HG03280 (cell line): Measurements from ENCODE around the gene RPS18.
"Not testable (repeated sequence)": the region's sequence is repeated elsewhere in the genome, so short reads cannot be mapped to it uniquely, and the experiment has no call there.

Experiments
- ATAC-seq: cut with Tn5 transposase; IDR thresholded peaks from one replicate; pipeline ENCODE4 v1.9.1; 2021; ENCODE audit warnings: mild to moderate bottlenecking, moderate library complexity; ENCODE audit not compliant: unreplicated experiment

RPS18 gene

GRCh38 chr6:33271468-33272274 is at the start of gene RPS18, which contains the start of gene VPS52:
Gene RPS18, plus strand, starts transcription at chr6:33272075. Its CDS starts 45 bp downstream, at chr6:33272120.
Gene VPS52, minus strand, starts transcription at chr6:33271876. Its CDS starts 201 bp downstream, at chr6:33271675.
- ATAC-seq = peak; percentile 83

DNA sequence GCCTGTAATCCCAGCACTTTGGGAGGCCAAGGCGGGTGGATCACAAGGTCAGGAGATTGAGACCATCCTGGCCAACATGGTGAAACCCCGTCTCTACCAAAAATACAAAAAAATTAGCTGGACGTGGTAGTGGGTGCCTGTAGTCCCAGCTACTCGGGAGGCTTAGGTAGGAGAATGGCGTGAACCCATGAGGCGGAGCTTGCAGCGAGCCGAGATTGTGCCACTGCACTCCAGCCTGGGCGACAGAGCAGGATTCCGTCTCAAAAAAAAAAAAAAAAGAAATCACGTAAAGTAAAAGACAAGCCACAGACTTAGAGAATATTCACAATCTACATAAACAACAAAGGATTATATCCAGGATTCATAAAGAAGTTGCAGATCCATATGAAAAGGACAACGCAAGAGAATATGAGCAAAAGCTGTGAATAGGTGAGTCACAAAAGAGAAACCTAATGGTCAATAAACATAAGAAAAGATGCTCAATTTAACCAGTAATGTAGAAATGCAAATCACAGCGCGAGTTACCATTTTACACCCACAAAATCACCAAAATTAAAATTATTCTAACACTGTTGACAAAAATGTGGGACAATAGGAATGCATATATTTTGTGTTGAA is 45.3 kb upstream of the RPS18 start:
- ATAC-seq = not testable (repeated sequence)

GRCh38 chr6:33235221-33235634 is 36.6 kb upstream of the RPS18 start:
- ATAC-seq = no peak

GRCh38 chr6:33236328-33236727 is 35.5 kb upstream of the RPS18 start:
- no peak for ATAC-seq

- no peak for ATAC-seq
Measured at GRCh38 chr6:33236852-33237251, 35.0 kb upstream of the RPS18 start.

GRCh38 chr6:33237741-33238140 is 34.1 kb upstream of the RPS18 start:
- no peak for ATAC-seq

DNA sequence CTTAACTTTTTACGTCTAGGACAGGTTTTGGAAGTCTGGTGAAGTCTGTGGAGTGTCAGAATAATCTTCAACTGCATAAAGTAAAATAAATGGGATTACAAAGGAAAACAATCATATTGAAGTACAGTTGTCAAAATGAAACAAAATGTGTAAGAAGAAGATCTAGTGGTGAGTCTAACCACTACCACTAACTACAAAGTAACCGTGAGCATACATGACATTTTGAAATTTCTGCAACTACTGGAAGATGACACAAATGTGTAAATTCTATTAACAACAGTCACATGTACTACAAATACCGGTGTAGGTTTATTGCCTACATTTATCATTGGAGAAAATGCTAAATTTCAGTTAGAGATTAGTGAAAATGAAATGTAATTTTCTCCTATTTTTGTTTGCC is 29.9 kb upstream of the RPS18 start:
- no peak for ATAC-seq

- ATAC-seq = no peak
Measured at GRCh38 chr6:33243476-33243875, 28.4 kb upstream of the RPS18 start.

DNA sequence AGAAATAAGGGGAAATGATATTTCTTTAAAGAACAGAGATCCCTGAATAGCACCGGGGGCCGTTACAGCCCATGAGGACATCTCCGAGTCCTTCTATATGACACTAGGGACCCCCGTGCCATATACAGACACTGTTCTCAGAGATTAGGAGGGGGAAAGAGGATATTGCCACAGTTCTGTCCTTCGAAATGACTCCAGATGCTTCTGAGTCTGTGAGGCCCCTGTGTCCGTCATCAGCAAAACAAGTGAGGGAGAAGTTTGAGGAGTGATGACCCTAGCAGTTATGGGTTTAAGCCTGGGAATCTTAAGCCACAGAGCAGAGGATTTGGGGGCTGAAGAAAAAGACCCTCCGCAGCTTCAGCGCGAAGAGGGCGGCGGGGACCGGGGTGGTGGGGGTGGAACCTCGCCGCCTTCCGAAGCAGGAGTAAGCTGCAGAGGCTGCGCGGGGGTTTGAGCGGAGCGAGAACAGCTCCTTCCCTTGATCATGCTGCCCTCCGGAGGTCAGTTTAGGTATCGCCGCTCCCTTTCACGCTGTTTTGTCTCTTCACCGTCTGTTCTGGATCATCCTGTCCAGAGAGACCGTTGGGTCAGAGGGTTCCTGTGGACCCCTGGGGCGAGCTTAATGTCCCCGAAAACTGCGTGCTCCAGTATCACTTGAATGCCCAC is 23.8 kb upstream of the RPS18 start:
- ATAC-seq = peak; percentile 30

- ATAC-seq = no peak
Measured at GRCh38 chr6:33248643-33248931, 23.3 kb upstream of the RPS18 start.

- ATAC-seq = peak; percentile 85
Measured at GRCh38 chr6:33248932-33249731, 22.7 kb upstream of the RPS18 start.

- no peak for ATAC-seq
Measured at GRCh38 chr6:33249732-33250630, 21.9 kb upstream of the RPS18 start.

DNA sequence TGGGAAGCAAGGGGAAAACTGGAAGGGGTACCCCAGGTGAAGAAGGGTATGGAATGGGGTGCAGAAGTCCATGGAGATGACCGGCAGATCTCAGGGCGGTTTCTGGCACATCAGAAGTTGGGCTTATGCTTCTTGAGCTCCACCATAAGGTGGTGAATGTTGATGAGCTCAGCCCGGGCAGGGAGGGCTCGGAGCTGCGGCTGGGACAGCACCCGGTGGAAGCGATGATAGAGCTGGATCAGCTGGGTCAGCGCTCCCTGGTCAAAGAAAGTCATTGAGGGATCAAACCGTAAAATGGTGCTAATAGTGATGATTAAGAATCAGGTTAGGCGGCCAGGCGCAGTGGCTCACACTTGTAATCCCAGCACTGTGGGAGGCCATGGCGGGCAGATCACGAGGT is 21.1 kb upstream of the RPS18 start:
- ATAC-seq = no peak

DNA sequence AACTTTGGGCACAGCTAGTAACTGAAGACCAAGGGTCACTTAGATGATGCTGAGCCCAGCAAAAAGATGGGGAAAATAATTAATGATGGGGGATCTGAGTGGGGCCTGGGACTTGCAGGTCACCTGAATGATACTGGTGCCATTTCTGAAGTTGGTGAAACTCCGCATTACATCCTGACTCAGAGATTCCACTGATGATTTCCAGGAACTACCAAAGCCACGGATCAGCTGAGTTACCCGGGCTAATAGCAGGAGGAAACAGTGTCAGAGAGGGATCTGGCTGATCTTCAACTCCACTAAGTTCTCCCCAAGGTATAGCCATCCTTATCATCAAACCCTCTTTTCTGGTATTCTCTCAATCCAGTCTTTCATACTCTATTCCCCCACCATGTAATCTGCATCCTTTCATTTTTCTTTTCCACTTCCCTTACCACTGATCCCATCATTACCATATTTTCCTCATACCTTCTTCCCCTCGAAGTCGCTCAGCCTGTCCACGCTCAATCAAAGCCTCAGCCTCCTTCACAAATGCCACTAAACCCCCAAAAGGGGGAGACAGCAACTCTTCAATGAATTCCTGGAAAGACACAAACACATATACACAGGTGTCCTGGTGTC is 20.4 kb upstream of the RPS18 start:
- ATAC-seq = no peak

DNA sequence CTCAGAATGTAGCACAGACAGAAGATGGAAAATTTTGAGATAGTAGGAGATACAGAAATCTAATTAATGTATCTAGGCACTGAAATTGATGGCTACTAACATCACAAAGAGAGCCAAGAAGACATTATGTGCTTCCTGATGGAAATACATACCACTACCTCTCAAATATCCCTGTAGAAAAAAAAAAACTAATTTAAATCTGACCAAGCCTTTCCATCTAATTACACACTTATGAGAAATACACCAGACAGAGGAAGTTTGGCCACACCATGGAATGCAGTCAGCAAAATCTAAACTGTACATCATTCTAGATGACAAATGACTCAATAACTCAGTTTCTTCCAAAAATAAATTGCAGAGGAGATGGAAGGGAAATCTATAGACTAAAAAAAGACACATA is 19.1 kb upstream of the RPS18 start:
- no peak for ATAC-seq

DNA sequence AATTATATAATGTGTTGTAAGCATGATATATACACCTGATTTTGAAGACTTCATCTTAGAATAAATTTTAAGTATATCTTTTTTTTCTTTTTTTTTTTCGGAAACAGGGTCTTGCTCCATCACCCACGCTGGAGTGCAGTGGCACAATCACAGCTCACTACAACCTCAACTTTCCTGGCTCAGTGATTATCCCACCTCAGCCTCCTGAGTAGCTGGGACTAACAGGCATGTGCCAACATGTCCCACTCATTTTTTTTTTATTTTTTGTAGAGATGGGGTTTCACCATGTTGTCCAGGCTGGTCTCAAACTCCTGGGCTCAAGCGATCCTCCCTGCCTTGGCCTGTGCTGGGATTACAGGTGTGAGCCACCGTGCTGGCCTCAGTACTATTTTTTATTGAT is 17.3 kb upstream of the RPS18 start:
- ATAC-seq = no peak

- ATAC-seq = no peak
Measured at GRCh38 chr6:33259032-33259431, 12.8 kb upstream of the RPS18 start.

- not testable (repeated sequence) for ATAC-seq
Measured at GRCh38 chr6:33262490-33262889, 9.4 kb upstream of the RPS18 start.

- no peak for ATAC-seq
Measured at GRCh38 chr6:33264015-33264414, 7.9 kb upstream of the RPS18 start.

DNA sequence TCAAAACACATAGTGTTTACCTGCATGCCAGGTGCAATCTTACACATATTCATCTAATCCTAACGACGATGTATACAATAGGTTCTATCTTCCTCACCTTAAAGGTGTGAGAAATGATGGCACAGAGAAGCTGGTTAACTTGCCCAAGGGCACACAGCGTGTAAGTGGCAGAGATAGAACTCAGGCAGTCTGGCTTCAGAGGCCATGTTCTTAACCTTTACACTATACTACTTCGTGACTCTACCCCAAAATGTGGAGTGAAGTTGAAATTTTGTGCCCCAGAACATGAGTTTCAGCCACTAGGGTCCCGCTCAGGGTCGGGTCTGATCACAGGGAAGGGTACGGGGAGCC is 783 bp upstream of the RPS18 start:
- no peak for ATAC-seq
